ENCODE data around the gene CCDC177.

The CCDC177 gene

GRCh38 chr14:69574263-69574953, at the start of gene CCDC177:
Gene CCDC177 (minus strand): TSS chr14:69574871. CDS start chr14:69573622, 1,249 bp downstream.
- DNase-seq = no peak

- DNase-seq = no peak
Observed at GRCh38 chr14:69624136-69624535, 49.5 kb upstream of the CCDC177 start.

GRCh38 chr14:69620981-69621380, 46.3 kb upstream of the CCDC177 start:
- DNase-seq = no peak

GRCh38 chr14:69620211-69620611, 45.5 kb upstream of the CCDC177 start:
- DNase-seq = no peak

GRCh38 chr14:69619012-69619411, 44.3 kb upstream of the CCDC177 start:
- DNase-seq = no peak

- no peak for DNase-seq
Observed at GRCh38 chr14:69617796-69618195, 43.1 kb upstream of the CCDC177 start.

GRCh38 chr14:69616408-69616773, 41.7 kb upstream of the CCDC177 start:
- DNase-seq = no peak

GRCh38 chr14:69615496-69616407, 41.1 kb upstream of the CCDC177 start:
- DNase-seq = no peak

- no peak for DNase-seq
Observed at GRCh38 chr14:69615121-69615495, 40.4 kb upstream of the CCDC177 start.

GRCh38 chr14:69614592-69614991, 39.9 kb upstream of the CCDC177 start:
- no peak for DNase-seq

- no peak for DNase-seq
Observed at GRCh38 chr14:69613312-69614073, 38.8 kb upstream of the CCDC177 start.

- no peak for DNase-seq
Observed at GRCh38 chr14:69612783-69613130, 38.1 kb upstream of the CCDC177 start.

- peak; percentile 19 for DNase-seq
Observed at GRCh38 chr14:69612014-69612782, 37.5 kb upstream of the CCDC177 start.

GRCh38 chr14:69611172-69612013, 36.7 kb upstream of the CCDC177 start, which contains the start of gene SUSD6:
Gene SUSD6 (plus strand): TSS chr14:69611596. CDS start chr14:69658593, 46,997 bp downstream.
- DNase-seq = peak; percentile 89

GRCh38 chr14:69610874-69611171, 36.2 kb upstream of the CCDC177 start:
- no peak for DNase-seq

- DNase-seq = no peak
Observed at GRCh38 chr14:69610020-69610873, 35.6 kb upstream of the CCDC177 start.

GRCh38 chr14:69606258-69607184, 31.9 kb upstream of the CCDC177 start:
- no peak for DNase-seq

GRCh38 chr14:69605738-69606137, 31.1 kb upstream of the CCDC177 start:
- DNase-seq = no peak

GRCh38 chr14:69600304-69600891, 25.7 kb upstream of the CCDC177 start:
- no peak for DNase-seq
